HepG2 (cell line): ENCODE results near the gene CNRIP1.

ENCODE experiments used
- ASH2L ChIP-seq: fragments of 300-600, 200-600 bp; sonication (generic); IDR thresholded peaks from 2 replicates; pipeline ENCODE4 v1.7.0; 2017; ENCODE audit warnings: low read depth, mild to moderate bottlenecking, moderate library complexity, mixed read lengths, low read length; ENCODE audit not compliant: insufficient read length
- NFRKB ChIP-seq: fragments of 450-650 bp; IDR thresholded peaks from 2 replicates; pipeline ENCODE4 v1.6.1; 2017

GRCh38 chr2:68363721-68364120, 44.0 kb upstream of the CNRIP1 start:
- TF ChIP-seq ASH2L = no peak
- TF ChIP-seq NFRKB = no peak
